ENCODE data around the gene CISTR.

- TF ChIP-seq CTCF (IDR thresholded peaks at IDR 0.05) (peak; percentile 91), ZFX (IDR thresholded peaks at IDR 0.05; ENCODE audit: borderline replicate concordance) (no peak)
These were observed 40.1 kb upstream of the CISTR start for GRCh38 chr12:53791735-53792326.
